ENCODE results near the gene TRIM23.

DNA sequence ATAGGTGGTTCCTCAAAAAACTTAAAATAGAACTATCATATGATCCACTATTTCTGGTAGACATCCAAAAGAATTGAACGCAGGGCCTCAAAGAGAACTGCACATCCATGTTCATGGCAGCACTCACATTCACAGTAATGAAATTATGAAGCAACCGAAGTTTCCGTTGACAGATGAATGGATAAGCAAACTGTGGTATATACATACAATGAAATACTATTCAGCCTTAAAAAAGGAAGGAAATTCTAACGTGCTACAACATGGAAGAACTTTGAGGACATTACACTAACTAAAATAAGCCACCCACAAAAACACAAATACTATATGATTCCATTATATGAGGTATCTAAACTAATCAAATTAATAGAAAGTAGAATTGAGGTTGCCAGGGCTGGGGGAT lies 79.7 kb downstream of the TRIM23 start:
- TF ChIP-seq, protein P1, sequence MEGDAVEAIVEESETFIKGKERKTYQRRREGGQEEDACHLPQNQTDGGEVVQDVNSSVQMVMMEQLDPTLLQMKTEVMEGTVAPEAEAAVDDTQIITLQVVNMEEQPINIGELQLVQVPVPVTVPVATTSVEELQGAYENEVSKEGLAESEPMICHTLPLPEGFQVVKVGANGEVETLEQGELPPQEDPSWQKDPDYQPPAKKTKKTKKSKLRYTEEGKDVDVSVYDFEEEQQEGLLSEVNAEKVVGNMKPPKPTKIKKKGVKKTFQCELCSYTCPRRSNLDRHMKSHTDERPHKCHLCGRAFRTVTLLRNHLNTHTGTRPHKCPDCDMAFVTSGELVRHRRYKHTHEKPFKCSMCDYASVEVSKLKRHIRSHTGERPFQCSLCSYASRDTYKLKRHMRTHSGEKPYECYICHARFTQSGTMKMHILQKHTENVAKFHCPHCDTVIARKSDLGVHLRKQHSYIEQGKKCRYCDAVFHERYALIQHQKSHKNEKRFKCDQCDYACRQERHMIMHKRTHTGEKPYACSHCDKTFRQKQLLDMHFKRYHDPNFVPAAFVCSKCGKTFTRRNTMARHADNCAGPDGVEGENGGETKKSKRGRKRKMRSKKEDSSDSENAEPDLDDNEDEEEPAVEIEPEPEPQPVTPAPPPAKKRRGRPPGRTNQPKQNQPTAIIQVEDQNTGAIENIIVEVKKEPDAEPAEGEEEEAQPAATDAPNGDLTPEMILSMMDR (IDR thresholded peaks at IDR 0.05; ENCODE audit: low read length): no peak
- TF ChIP-seq EZH2 (optimal IDR thresholded peaks at IDR 0.05; ENCODE audit: low read depth, low read length): no peak

Data from MM.1S (cell line).